Liver (tissue), 3 donors: ENCODE data around the gene ANO7.

Source experiments
- CTCF ChIP-seq: fragments of 150-350 bp; IDR thresholded peaks from 2 replicates; pipeline ENCODE4 v1.5.1; 2017; ENCODE audit warnings: improper control_type of control experiment, low read depth, low read length; ENCODE audit not compliant: missing input control
- RXRA ChIP-seq, 2 donors: IDR thresholded peaks; 2 replicates each; pipeline ENCODE4 v1.6.1; 2017 to 2018; ENCODE audit warnings: antibody characterized with exemption in 2 of 2, mild to moderate bottlenecking in 1 of 2
- TAF1 ChIP-seq: conservative IDR thresholded peaks from 2 replicates; pipeline ENCODE4 v1.6.1; 2016; ENCODE audit warnings: antibody characterized with exemption, mild to moderate bottlenecking
- donor health status: healthy.
- donor health status: healthy.

- TF ChIP-seq TAF1 (no peak), CTCF (peak; percentile 7), RXRA (IDR thresholded peaks at IDR 0.05) (no peak)
These were observed 84.9 kb downstream of the ANO7 start for GRCh38 chr2:241273210-241274020.
